Activated gamma-delta T cell treated with Interleukin-2 at 50 U/mL for 16 hours (primary cell): ENCODE data around the gene CUTA.

Experiments used
- DNase-seq: peaks from one replicate; pipeline ENCODE4 v3.0.0-alpha.2; 2020

Gene CUTA

DNA sequence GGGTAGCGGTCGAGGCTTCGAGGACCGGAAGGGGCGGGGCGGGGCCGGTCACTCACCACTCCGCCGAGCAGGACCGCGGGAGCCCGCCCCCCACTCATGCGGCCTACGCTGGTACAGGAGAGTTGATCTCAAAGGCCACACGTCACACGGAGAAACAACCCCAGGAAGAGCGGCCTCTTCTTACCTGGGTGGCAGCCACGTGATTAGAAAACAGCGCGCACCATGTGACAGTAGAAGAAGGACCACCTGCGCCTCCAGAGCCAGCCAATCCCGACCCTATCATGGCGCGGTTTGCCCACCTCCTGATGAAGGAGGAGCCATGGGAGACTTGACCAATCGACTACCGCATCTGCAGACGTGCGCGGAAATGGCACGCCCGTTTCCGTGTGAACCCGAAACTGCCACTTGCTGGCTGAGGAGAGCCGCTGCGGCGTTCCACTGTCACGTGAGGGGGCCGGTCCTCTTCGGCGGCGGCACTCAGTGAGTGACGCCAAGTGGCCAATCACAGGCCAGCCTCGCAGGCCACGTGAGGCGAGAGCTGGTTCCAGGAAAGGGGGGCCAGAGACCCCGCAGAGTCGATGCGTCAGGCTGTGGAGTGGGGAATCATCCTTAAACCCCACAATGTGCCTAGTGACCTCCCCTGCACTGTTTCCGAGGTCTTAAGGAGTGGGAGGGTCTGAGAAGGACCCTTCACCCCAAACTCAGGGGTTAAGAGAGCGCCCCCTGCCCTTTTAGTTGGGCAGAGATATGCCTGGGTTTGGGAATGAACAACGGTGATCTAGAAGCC, at the start of gene CUTA:
Gene CUTA (minus strand): TSS at position 205 of the 787 bp plus-strand sequence. CDS start 107 bp downstream, at position 98.
- DNase-seq: peak; percentile 99

- DNase-seq: no peak
Observed at GRCh38 chr6:33467091-33467490, 49.2 kb upstream of the CUTA start.

DNA sequence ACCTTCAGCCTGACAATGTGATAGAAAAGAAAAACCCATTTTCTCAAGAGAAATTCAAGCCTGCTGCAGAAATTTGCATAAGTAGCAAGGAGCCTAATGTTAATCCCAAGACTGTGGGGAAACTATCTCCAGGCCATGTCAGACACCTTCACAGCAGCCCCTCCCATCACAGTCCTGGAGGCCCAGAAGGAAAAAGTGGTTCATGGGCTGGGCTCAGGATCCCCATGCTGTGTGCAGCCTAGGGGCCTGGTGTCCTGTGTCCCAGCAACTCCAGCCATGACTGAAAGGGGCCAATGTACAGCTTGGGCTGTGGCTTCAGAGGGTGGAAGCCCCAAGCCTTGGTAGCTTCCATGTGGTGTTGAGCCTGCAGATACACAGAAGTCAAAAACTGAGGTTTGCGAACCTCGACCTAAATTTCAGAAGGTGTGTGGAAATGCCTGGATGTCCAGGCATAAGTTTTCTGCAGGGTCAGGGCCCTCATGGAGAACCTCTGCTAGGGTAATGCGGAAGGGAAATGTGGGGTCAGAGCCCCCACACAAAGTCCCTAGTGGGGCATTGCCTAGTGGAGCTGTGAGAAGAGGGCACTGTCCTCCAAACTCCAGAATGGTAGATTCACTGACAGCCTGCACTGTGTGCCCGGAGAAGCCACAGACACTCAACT, 48.3 kb upstream of the CUTA start:
- no peak for DNase-seq

GRCh38 chr6:33459226-33459625, 41.3 kb upstream of the CUTA start:
- no peak for DNase-seq

DNA sequence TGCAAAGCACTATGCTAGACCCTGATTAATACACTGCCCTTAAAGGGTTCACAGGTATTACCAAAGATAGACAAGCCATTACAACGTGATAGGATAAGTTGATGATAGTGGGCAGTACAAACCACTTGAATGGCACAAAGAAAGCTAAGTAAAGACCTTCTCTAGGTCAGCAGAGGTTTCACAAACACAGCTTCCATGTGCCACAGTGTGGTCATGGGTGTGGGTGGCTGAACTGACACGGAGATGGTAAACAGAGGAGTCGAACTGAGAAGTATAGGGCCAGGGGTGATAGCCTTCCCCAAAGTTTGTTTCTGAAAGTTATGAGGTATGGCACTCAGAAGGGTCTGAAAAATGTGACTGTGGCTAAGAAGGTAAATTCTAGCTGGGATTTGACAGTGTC, 40.8 kb upstream of the CUTA start:
- DNase-seq: no peak

- no peak for DNase-seq
Observed at GRCh38 chr6:33456156-33456555, 38.2 kb upstream of the CUTA start.

DNA sequence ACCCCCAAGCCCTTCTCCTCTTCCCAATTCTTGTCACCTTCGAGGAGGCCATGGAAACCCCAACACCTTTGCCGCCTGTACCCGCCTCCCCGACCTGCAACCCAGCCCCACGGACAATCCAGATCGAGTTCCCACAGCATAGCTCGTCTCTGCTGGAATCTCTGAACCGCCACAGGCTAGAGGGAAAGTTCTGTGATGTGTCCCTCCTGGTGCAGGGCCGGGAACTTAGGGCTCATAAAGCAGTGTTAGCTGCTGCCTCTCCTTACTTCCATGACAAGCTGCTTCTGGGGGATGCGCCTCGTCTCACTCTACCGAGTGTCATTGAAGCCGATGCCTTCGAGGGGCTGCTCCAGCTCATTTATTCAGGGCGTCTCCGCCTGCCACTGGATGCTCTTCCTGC, 37.1 kb upstream of the CUTA start:
- no peak for DNase-seq

- DNase-seq: peak; percentile 93
Observed at GRCh38 chr6:33454009-33454946, 36.4 kb upstream of the CUTA start, which contains the start of gene ZBTB9. Gene ZBTB9 (plus strand): TSS chr6:33454576. CDS start chr6:33455101, 525 bp downstream.

DNA sequence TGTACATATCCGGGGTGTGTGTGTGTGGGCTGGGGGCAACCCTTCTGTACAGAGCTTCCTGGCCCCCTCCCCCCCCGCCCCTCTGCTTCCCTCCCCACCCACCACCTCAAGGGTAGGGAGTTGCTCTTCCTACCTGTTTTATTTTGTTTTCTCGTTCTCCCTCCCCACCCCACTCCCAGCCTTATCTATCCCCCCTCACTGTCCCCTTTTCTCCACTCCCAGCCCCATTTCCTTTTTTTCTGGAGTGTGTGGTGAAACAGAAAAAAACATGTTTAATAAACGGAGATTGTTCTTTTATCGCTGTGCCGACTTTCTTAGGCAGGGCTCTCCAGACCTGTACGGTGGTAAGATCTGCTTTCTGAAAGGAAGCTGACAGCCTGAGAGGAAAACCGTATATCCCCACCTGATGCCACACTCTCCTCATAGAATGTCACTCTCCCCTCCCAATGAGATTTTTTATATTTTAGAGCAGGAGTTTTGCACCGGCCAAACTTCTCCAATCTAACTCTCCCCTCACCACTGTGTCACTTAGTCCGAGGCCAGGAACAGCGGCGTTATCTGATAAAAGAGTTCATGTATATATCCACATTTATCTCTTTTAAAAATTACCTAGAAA, 35.6 kb upstream of the CUTA start:
- DNase-seq: no peak

GRCh38 chr6:33452496-33452895, 34.6 kb upstream of the CUTA start:
- DNase-seq: no peak

DNA sequence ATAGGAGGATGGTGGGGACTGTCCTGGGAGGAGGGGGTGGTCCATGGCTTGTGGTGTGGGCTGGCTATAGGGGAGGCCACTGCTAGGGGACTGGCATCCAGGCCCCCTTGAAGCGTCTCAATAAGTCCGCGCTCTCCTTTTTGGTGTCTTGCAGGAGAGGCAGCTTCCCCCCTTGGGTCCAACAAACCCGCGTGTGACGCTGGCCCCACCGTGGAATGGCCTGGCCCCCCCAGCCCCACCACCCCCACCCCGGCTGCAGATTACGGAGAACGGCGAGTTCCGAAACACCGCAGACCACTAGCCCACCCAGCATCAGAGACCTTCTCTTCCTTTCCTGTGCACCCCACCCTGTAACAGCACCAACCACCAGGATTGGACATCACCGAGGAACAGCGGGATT, 33.7 kb upstream of the CUTA start:
- no peak for DNase-seq

DNA sequence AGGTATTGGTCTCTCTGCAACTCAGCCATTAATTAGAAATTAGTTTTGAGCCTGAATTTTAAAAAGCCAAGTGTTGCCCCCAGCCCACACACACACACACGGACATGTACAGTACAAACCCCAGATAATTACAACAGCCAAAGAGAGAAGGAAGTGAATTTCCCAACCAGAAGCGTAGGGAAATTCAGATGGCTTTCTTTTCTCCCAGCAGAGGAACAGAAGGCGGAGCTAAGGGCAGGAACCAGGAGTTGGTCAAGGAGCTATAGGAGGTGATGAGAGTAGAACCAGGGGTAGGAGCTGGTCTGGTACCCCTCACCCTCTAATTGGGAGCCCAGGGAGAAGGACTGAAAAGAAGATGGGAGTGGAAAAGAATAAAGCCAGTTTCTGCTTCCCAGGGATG, 32.5 kb upstream of the CUTA start:
- DNase-seq: no peak

- no peak for DNase-seq
Observed at GRCh38 chr6:33446356-33446755, 28.4 kb upstream of the CUTA start.

DNA sequence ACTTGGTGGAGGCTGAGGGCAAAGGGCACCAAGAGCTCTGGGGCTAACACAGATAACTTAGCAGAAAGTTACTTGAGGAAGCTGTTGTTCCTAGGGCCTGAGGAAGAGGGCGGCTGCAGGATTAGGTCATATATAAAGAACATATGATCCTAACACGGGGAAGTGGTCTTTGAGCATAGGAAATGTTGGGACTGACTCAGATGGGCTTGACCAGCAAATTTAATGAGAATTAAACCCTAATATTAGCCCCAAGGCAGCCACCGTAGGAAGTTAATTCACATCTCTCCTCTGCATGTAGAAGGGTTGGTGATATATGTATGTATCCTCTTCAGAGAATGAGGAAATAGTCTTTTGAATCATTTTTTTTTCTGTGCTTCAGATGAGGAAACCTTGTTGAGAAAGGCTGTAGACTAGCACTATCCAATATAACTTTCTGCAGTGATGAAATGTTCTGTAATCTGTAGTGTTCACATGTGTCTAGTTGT, 27.3 kb upstream of the CUTA start:
- no peak for DNase-seq

- DNase-seq: no peak
Observed at GRCh38 chr6:33443619-33444504, 26.0 kb upstream of the CUTA start.

DNA sequence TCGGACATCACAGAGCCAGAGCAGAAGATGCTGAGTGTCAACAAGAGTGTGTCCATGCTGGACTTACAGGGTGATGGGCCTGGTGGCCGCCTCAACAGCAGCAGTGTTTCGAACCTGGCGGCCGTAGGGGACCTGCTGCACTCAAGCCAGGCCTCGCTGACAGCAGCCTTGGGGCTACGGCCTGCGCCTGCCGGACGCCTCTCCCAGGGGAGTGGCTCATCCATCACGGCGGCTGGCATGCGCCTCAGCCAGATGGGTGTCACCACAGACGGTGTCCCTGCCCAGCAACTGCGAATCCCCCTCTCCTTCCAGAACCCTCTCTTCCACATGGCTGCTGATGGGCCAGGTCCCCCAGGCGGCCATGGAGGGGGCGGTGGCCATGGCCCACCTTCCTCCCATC, 25.1 kb upstream of the CUTA start:
- no peak for DNase-seq

GRCh38 chr6:33442283-33442682, 24.4 kb upstream of the CUTA start:
- no peak for DNase-seq

- no peak for DNase-seq
Observed at GRCh38 chr6:33441457-33441856, 23.6 kb upstream of the CUTA start.

GRCh38 chr6:33440649-33441309, 22.9 kb upstream of the CUTA start:
- no peak for DNase-seq

DNA sequence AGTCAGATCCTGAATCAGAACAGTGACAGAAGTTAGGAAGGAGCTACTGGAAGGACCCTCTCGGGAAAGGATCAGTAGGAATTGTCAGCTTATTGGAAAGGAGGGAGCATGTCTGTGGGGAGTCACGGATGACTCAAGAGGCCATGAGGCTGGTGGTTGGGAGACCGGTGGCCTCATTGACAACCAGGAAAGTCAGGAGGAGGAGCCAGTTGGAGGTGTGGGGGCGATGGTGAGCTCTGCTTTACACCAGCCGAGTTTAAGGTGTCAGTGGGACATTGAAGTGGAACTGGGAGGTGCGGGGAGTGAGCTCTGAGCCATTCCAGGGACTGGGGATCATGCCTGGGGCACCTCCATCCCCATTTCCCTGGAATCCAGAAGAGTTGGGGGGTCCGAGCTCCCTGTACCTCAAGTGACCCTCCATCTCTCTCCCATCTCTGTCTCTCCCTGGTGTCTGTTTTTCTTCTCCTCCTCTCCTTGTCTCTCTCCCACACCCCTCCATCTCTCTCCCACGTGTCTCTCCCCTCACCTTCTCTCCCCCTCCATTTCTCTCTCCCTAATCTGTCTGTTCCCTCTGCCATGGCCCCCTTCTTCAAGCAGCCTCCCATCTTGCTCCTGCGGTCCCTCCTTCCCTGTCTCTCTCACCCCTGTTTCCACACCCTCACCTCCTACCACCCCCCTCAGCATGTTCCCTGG, 22.2 kb upstream of the CUTA start:
- no peak for DNase-seq
